ENCODE results near the gene HSPD1.

The HSPD1 gene

DNA sequence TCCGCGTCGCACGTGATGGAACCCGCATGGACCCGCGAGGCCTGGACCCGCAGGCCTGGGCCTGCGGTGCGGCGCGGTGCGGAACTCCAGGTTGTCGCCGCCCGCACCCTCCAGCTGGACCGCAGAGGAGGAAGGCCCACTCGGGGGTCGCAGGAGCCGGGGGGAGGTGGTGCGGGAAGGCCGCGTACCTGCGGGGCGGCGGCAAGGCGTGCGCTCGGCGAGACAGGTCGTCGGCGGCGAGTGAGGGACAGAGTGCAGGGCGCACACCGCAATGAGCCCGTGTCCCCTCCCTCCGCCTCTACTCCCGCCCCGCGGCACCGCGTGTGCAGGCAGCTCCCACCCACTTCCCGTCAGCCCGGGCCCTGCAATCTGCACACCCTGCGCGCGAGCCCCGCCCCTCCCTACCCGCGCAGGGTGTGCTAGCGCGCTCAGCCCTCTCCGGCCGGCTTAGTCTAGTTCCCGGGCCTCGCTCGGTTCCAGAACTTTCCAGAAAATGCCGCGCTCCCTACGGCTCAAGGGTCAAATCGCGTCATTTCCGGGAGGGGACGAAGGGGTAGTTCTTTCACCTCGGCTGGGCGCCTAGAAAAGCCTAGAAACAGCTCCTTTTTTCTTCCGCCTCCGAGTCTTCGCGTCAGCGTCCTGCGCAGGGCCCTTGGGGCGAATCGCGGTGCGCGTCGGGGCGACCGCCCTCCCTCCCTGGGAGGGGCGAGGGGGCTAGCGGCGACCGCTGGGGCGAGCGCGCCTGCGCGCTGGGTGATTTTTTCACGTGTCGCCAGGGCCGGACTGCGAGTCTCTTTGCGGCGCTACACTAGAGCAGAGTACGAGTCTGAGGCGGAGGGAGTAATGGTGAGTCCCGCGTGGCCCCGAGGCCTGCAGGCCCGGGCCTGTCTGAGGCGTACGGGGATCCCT, at the start of gene HSPD1, which contains the start of gene HSPE1:
HSPD1 (minus strand) TSS at position 247 of the 909 bp plus-strand sequence. CDS start 992 bp downstream, outside the sequence.
HSPE1 (plus strand) TSS at position 786 of the 909 bp plus-strand sequence; CDS start at position 844, 58 bp downstream.
- peak; percentile 96 for DNase-seq (ENCODE audit: low read depth, low spot score)

DNA sequence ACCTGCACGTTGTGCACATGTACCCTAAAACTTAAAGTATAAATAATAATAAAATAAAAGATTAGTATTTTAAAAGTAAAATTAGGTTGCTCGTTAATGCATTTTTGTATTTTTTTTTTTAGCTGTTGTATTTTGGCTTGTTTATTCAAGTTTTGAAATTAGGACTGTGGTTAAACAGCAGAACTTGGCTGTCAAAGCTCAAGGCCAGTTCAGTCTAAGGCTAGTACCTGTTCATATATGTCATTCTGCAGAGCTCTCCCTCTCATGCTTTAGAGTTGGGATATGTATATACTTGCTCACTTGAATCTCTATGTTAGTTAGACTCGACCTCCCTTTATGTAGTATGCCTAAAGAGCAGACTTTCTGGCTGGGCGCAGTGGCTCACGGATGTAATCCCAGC, 48.9 kb upstream of the HSPD1 start:
- DNase-seq (ENCODE audit: low read depth, low spot score): no peak

DNA sequence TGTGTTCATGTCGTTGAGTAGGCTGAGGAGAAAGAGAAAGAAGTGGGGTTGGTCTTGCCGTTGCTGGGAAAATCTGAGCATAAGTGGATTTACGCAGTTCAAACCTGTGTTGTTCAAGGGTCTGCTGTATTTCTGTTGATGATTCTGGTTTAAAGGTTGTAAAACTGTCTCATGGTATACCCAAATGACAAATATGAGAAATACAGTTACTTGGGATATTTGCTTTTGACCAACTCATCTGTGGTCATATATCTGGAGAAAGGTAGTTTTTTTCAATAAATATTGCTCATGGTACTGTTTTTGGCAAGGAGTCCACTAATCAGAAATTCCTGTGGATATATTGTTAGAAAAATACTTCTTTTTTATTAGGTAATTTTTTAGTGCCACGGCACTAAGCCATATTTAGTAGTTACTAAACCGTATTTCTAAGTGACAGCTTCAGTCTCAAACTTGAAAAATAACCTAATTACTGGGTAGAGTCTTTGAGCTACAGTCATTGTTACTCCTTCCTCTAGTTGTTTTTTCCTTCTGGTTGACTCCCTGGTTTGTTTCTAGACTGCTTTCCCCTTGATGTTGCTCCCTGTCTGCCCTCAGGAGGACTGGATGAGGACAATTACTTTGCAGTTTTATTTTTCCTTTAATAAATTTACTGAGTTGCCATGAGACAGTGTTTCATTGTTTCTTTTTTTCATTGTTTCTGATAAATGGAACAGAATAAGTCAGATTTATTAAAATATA, 47.7 kb upstream of the HSPD1 start:
- DNase-seq (ENCODE audit: low read depth, low spot score): no peak

GRCh38 chr2:197543206-197543605, 43.6 kb upstream of the HSPD1 start:
- DNase-seq (ENCODE audit: low read depth, low spot score): no peak

- DNase-seq (ENCODE audit: low read depth, low spot score): no peak
These were observed 40.1 kb upstream of the HSPD1 start for GRCh38 chr2:197539734-197540133.

DNA sequence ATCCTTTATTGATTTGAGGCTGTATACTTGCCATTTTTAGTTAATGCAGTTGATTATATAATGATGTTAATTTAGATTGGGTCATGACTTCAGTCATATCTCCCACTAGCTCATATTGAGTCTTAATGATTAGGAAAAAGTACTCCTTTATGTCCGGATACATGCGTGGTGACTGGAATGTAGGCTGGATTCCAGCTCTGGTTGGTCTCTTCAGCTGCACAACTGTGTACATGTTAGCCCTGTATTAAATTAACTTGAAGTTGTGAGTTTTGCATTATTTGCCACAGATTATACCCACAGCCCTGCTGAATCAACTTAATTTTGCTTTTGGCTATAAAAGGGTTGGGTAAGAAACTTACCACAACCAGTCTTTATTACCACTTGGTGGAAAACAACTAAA, 38.8 kb upstream of the HSPD1 start:
- DNase-seq (ENCODE audit: low read depth, low spot score): no peak

- DNase-seq (ENCODE audit: low read depth, low spot score): no peak
These were observed 17.5 kb upstream of the HSPD1 start for GRCh38 chr2:197517150-197517549.

DNA sequence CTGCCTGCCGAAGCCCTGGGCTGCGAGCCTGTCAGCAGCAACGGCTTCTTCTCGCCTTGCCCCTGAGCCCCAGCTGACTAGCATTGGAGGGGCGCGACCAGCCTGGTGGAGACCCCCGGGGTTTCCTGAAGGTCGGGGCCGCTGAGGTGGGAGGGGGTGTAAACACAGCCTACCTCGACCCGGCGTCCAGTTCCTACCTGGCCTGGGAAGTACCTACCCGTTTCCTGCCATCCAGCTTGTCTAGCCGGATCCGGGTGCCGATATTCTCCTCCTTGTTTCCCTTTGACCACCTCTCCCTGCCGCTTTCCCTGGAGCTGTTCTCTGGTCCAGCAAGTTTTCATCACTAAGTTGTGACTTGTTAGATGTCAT, 16.7 kb upstream of the HSPD1 start:
- no peak for DNase-seq (ENCODE audit: low read depth, low spot score)

DNA sequence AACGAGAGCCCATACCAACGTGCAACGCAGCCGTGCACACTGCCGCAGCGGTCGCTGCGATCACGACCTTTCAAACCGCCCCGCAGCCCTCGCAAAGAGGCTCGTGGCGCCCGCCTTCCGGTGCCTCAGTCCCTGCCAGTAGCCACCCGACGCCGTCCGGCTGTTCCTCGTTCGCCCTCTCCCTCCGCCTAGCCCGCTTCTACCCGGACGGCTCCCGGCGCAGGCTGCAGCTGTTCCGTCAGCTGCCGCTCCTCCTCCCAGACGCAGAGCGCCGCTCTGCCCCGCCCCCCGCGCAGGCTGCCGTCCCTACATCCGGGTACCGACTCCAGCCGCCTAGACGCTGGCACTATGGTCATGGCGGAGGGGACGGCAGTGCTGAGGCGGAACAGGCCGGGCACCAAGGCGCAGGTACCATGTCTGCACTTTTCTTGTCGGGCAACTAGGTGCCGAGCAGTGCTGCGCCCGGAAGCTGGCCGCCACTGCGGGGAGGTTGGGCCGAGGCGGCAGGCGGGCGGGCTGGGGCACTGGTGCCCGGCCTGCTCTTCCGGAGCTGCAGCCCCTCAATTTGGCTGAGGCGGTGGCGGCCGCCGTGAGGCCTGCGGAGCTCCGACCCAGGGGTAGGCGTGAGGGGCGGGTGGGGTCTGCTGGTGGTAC, 16.2 kb upstream of the HSPD1 start, which contains the start of gene MOB4:
MOB4 (plus strand) TSS at position 328 of the 654 bp plus-strand sequence; CDS start at position 349, 21 bp downstream.
- DNase-seq (ENCODE audit: low read depth, low spot score): peak; percentile 83

DNA sequence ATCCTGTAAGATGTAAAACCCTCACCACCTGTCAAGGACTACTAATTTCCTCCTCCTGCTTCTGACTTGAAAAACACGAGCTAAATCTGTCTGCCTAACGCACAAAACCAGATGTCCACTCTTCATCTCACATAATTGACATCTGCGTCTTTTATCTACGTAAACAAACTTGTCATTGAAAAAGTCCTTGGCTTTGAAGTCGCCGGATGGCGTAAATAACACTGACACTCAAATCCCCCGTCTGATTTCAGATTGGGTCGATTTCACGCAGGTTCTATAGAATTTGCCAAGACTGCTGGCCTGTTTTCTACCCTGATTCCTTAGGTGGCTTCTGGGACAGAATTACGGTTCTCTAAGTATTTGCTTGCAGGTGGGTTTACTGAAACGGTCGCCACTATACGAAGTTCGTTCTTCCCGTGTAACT, 15.7 kb upstream of the HSPD1 start:
- DNase-seq (ENCODE audit: low read depth, low spot score): peak; percentile 5

- no peak for DNase-seq (ENCODE audit: low read depth, low spot score)
These were observed 15.1 kb upstream of the HSPD1 start for GRCh38 chr2:197514754-197515153.

- no peak for DNase-seq (ENCODE audit: low read depth, low spot score)
These were observed 14.3 kb upstream of the HSPD1 start for GRCh38 chr2:197513915-197514314.

DNA sequence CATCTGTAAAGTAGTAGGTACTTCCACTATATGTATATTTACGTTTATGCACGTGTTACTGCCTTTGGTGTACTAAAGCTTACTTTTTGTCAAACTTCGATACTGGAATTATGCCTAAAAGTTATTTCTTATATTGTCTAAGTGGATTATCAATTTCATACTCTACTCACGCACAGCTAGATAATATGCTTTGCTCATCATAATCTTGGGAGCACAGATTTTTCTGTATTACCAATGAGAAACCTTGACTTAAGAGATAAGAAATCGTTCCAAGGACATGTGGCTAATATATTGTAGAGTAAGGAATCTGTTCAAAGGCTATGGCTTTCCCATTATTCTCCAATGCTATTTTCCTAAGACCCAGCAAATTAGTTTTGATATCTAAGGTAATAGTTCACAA, 7.0 kb upstream of the HSPD1 start:
- DNase-seq (ENCODE audit: low read depth, low spot score): no peak

- no peak for DNase-seq (ENCODE audit: low read depth, low spot score)
These were observed 4.9 kb upstream of the HSPD1 start for GRCh38 chr2:197504512-197504911.

- DNase-seq (ENCODE audit: low read depth, low spot score): no peak
These were observed 4.4 kb upstream of the HSPD1 start for GRCh38 chr2:197504000-197504399.

DNA sequence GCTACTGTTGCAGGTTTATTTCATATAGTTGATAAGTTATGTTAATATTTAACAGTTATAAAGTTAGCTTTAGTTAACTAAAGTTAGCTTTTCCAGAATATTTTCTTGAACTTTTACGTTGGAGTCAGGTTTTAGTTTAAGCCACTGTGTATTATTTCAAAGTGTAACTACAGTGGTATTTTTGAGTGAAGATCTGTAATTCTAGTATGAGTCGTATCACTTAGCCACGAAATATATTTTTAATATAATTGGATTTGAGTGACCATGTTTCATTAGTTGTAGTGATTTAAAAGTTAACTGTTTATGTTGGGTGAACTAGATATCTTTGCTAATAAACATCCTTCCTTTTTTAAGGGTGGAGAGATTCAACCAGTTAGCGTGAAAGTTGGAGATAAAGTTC, 3.0 kb upstream of the HSPD1 start:
- DNase-seq (ENCODE audit: low read depth, low spot score): no peak

DNA sequence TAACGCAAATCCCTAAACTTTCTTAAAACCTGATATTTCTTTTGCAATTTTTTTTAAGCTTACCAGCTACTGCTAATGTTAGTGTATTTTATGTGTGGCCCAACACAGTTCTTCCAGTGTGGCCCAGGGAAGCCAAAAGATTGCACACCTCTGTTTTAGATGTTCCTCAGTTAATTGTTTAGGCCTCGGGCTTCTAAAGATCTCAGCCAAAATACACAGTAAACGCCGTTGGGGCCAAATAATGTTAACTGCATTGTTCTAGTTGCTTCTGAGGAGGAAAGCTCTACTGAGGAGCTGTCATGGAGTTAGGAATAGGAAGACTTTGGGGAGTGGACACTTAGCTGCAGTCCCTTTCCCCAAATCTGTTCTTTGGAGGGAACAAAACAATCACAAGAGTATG, 2.6 kb upstream of the HSPD1 start:
- DNase-seq (ENCODE audit: low read depth, low spot score): no peak

GRCh38 chr2:197500503-197501131, 977 bp upstream of the HSPD1 start:
- DNase-seq (ENCODE audit: low read depth, low spot score): no peak

- DNase-seq (ENCODE audit: low read depth, low spot score): peak; percentile 6
These were observed 575 bp downstream of the HSPD1 start for GRCh38 chr2:197498937-197499593.

GRCh38 chr2:197498235-197498936, 1.3 kb downstream of the HSPD1 start:
- DNase-seq (ENCODE audit: low read depth, low spot score): no peak
